Stimulated activated CD8-positive, alpha-beta memory T cell treated with anti-CD3 and anti-CD28 coated beads, Interleukin-15, amount 100 ng/mL, for 1 hour (primary cell): ENCODE data around the gene LPIN2.
A peak's percentile ranks its signal among the peaks of the same experiment; 100 is the strongest.
"Not testable (repeated sequence)": the region's sequence is repeated elsewhere in the genome, so short reads cannot be mapped to it uniquely, and the experiment has no call there.

Experiments
- DNase-seq: peaks from one replicate; pipeline ENCODE4 v3.0.0-alpha.2; 2020; ENCODE audit warnings: low read depth

LPIN2 gene

DNA sequence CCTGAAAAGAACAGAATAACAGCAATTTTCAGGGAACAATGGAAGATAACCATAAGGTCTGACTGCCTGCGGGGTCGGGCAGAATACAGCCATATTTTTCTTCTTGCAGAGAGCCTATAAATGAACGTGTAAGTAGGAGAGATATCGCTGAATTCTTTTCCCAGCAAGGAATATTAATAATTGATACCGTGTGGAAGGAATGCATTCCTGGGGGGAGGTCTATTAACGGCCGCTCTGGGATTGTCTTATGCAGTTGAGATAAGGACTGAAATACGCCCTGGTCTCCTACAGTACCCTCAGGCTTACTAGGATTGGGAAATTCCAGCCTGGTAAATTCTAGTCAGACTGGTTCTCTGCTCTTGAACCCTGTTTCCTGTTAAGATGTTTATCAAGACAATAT is 9.2 kb downstream of the LPIN2 start:
- not testable (repeated sequence) for DNase-seq

DNA sequence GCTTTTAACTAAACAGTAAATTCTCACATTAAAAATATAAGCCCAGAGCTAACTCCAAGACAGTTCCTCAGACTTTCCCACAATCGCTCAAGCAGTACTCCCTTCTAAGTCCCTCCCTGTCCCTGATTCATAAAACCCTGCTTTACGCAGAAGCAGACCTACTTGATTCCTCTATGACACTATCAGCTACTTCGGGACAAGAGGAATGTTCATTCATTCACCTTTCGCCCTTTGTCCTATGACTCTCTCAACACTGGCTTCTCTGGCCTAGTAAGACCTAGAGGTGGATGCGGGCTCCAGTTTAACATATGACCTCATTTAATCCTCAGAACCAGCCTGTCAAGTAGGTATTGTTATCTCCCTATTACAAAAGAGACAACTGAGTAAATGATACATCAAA is 10.2 kb downstream of the LPIN2 start:
- DNase-seq, result no peak

DNA sequence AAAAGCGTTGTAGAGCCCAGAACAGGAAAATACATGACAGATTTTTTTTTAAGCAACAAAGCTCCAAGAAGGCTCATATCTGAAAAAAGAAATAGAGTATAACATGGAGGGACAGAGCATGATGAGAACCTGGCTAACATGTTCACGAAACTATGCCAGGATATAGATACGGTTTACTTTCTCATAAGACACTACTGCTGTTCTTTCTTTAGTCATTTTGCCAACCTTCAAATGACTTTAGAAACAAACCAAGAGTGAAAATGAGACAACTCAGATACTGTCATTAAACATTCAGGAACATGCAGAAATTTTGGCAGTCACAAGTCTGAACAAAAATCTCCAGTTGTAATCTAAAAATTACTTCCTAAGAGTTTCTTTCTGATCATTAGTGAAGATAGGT is 14.3 kb downstream of the LPIN2 start:
- DNase-seq, result no peak

DNA sequence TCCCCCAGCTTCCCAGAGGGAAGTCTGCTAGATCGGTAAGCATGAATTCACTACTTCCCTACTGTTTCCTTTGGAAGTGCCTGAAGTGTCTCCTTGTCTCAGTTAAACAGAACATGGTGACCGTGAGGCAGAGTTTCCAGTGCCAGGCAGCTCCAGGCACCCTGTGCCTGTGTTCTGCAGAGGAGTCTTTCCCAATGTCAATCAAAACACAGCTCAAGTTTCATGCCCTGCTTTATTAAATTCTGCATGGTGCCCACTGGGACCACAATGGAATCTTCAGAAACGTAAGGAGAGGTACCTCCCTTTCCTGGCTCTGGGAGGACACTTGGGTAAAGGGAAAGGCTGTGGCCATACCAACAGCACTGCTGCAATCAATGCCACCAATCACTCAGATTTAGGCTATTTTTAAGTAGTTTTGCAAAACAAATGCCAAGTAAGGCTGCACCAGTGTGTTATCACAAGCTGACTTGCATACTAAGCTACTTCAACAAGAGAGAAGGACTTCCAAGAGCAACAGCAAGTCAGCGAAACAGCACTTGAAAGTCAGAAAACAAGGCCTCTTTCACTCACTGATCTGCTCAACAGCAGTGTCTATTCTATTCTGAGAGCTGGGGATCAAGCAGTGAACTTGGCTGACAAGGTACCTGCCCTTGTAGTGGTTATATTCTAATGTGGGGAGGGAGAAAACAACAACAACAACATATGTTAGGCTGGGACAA is 14.9 kb downstream of the LPIN2 start:
- DNase-seq, result no peak

DNA sequence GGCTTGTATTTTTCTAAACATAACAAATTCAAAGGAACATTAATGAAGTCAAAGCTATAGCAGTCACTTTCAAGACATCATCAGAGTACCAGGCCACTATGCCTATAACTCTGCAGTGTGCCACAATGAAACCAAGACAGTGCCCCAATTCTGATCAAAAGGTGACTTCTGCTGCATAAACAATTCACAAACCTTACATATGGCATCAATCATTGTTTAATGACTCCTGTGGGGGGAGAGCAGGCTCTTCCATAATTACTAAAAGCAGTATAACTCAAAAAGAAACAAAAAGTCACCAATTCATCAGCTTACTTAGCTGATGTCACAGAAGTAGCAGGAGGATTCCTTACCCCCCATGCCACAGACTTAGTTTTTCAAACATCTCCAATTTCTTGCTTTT is 15.5 kb downstream of the LPIN2 start:
- DNase-seq, result no peak

DNA sequence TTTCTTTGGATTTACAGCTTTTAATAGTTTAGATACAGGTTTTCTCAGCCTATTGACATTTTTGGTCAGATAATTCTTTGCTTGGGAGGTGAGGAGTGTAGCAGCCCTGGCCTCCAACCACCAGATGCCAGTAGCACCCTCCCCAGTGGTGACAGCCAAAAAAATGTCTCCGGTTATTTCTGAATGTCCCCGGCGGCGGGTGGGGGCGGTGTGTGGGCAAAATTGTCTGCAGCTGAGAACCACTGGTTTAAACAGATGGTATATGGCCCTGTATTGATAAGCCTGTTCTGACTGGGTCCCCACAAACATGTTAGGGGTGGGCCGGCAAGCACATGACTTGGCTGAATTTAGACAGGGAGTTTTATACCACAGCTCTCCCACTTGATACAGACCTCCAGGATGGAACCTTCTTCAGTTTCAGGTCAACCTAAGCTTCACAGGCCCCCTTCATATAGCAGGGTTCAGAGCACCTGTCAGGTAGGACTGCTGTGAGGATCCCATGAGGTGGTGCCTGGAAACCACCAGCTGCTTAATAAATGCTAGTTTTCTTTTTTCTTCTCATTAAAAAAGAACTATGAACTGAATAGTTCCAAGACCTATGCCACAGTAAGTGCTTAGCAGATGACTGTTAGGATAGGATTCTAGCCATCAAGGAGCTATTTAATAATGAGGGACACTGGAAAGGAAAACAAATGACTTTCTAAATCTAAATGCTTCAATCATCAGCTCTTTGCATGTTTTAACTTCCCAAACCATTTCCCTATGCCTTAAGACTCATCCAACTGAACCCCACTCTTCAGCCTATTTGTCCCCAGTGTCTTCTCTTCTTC is 18.1 kb downstream of the LPIN2 start:
- DNase-seq, result peak; percentile 49

DNA sequence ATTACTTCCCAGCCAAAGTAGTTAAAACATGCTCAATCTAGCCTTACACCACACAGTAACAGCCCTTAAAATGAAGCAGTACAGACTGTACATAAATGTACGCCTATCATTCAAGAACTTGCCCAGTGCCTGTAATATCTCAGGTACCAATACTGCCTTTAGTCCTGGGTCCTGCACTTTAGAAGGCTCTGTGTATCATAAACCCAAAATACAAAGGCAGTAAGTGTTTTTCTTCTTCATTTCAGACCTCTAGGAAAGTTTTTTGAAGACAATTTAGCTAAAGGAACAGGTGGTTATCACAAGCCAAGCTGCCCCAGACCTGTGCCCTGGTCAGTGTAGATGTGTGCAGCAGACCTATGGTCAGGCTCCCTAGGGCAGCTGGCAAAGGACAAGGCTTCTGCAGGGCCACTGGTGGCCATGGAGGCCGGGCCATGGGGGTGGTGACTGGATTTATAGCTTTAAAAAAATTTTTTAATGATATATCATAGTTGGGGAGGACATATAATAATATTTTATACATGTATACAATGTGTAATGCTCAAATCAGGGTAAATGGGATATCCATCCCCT is 18.8 kb downstream of the LPIN2 start:
- no peak for DNase-seq

DNA sequence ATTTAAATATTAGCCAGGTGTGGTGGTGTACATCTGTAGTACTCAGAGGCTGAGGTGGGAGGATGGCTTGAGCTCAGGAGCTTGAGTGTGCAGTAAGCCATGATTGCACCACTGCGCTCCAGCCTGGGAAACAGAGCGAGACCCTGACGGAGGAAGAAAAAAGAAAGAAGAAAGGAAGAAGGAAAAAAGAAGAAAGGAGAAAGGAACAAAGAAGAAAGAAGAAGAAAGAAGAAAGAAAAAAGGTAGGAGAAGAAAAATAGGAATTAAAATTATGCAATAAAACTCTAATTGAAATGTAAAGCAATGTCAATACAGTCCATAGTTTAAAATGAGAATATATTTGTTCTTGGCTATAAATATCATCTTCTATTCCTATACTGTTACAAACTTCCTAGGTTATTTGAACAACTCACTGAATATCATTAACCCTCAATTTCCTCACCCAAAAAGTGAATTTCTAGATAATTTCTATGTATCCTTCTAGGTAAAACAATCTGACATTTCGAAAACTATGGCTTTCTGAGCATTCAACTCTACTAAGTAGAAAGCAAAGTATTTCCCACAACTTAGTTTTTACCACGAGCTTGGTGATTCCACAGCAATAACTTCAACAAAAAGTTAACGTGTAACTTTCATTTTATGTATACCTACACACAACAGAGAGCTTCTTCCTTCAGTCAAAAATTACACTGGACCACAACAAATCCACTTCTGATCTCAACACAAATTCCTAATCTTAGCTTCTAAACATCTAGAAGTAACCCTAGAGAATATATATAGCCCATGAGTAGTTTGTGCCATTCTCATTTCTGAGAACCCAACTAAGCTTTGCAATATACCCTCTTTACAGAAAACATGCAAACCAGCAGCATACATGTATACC is 19.7 kb downstream of the LPIN2 start:
- DNase-seq, result no peak

DNA sequence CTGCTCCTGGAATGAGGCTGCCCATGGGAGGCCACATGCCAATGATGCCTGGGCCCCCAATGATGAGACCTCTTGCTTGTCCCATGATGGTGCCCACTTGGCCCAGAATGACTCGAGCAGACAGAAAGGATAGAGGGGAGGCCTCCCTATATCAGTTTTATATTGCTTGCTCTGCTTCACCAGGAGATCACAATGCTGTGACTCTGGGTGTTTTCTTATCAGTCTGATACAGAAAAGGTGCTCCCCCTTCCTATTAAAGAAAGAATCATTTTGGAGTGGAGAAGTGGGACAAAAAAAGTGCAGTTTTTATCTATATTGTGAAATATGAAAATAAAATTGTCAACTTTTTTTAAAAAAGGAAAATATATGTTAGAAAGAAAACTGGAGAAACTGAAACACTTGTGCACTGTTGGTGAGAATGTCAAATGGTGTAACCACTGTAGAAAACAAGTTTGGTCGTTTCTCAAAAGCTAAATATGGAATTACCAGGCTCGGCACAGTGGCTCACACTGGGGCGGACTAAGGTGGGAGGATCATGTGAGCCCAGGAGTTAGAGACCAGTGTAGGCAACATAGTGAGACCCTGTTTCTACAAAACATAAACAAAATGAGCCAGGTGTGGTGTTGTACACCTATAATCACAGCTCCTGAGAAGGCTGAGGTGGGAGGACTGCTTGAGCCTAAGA is 21.8 kb downstream of the LPIN2 start:
- no peak for DNase-seq

DNA sequence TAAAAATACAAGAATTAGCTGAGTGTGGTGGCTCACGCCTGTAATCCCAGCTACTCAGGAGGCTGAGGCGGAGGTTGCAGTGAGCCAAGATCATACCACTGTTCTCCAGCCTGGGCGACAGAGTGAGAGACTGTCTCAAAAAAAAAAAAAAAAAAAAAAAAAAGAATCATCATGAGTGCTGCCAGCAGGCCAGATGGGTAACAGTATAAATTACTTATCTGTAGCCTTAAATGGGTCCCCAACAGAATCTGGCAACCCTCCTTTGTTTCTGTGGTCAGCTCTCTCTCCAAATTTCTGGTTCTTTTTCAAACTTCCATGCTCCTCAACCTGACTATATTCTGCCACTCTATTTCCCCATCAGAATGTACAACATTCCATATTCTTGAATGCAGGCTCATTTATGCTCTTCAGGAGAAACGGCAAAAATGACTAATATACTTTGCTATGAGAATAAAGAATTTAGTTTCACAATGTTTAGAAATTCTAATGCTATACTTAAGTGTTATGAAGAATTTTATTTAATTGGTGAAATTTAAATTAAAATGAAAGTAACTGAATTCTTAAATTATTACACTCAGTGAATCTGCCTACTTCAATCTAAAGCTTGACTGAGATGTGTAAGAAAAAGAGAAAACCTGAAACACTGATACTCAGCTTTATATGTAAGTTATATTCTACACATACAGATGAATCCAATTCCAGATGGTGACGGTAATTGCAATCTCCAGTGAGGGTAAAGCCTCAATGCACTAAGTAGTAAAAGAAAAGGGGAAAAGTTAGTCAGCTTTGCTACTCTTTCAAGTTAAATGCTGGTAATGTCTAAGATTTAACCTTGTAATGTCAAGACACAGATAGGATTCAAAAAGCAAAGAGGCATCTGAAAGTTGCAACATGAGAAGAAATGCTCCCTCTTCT is 24.8 kb downstream of the LPIN2 start:
- no peak for DNase-seq

DNA sequence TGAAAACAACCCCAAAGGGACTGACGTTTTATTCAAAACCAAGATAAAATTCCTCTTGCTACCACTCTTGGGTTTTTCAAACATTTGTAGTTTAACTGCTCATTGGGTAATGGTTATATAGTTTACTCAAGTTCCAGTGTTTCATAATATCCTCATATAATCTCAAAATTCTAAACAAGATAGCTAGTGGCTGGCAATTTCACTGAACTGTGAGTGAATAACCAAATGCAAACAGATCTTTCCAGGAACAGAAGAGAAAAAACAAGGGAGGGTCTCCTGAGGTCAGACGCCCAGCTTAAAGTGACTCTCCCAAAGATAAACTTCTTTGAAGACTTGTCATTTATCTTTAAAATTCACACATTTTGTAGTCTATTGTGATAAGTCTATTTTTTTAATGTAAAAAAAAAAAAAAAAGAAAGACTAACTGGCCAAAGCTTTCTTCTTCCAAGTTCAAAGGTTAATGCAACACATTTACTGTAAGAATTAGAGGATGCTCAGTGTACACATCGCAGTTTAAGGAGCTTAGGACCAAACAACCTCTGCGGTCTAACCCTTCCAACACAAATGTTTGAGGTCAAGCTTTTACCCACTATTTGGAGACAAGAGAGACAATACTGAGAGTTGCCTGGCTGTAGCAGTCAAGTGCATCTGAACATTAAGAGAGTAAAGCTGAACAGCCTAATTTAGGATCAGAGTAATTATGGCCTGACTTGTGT is 26.6 kb downstream of the LPIN2 start:
- no peak for DNase-seq

DNA sequence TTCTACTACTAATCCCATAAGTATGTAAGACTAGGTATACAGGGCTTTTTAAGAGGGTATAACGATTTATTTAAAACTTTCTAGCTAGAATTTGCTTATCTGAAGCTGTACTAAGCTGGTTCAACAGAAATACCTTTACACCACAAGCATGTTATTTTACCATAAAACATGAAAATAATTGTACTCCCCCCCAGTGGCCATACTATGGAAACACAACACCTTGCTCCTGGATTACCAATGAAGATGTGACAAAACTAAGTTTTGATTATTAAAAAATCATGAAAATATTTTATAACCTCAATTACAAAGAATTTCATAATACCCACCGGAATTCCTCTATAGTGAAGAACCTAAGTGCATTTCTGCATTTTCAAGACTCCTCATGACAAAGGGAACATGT is 27.3 kb downstream of the LPIN2 start:
- DNase-seq, result no peak

DNA sequence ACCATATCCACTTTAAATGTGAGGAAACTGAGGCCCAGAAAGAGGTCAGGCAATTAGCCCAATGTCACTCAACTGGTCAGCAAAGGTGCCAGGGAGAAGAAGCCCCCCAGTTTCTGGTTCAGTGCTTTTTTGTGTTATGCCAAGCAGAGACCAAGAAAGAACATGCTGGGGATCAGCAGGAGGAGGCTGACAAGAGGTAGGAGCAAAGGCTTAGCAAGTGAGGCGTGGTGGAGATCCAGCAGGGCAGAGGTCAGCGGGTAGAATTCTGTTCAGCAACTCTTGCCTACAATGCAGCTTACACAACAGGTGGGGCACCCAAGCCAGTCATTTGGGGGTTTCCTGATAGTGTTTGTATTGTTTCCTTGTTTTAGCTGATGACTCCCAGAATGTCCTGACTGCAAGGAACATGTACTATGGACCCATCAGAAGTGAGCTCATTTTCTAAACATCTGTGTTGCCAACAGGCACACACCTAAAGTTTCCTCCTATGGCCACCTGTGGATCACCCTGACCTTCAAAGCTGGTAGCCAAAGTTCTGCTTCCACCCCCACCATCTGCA is 28.2 kb downstream of the LPIN2 start:
- DNase-seq, result no peak

DNA sequence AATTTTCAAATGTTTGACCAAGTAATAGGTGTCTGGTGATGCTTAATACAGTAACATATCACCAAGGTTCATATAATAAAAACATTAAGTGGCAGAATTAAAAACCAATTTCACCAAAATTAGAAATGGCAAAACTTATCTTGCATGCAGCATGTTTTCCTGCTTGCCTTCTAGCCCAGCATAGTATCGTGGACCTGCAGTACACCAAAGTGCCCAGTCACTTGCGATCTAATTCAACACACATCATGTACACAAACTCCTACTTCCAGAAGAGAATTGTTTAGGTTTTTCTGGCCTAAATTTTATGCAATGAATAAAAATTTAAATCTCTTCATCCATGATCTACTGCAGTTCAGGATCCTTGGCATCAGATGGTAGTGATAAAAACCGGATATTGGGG is 28.9 kb downstream of the LPIN2 start:
- DNase-seq, result no peak

DNA sequence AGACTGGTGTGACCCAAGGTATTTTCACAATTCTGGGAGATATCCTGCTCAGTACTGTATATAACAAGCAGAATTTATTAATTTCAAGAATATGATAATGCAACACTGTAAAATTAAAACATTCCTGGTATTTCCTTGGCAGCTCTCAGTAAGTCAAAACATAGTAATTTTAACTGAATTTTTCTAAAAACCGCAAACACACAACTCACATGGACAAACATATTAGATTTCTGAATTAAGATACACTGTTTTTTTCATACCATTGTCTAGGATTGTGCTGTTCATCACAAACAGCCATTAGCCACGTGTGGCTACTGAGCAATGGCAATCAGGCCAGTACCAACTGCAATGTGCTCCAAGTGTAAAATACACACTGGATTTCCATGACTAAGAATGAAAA is 29.6 kb downstream of the LPIN2 start:
- DNase-seq, result no peak

DNA sequence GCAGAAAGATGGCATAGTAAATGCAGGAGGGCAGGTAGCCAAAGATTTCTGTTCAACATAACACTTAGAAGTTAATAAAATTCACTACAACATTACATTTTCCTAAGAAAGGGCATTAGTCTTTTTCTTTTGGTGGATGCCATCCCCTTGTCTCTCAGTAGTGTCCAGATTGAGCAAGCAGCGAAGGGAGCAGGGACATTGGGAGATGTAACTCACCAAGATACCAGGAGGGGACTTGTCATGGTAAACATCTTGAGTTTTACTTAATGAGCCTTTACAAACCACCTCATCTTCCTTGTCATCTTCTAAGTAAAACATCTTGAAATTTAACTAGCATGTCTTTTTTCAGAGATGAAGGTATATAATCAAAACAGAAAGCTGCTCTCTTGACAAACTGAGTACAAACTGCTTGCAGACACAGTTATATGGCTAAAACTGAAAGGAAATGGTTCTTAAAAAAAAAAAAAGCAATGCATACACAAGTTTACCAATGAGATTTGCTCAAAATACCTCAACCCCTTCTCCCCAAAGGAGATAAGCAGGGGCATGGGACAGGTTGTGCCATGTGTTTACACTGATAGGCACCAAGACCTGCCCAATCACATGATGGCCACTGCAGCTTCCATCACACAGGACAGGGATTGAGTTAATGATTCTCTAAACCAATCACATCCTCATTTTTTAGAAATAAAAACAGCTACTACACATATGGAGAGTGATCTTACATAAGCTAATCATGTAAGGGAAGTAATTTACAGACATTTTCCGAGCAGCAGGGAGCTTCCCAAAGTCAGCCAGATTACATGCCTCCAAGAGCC is 30.3 kb downstream of the LPIN2 start:
- DNase-seq, result no peak

DNA sequence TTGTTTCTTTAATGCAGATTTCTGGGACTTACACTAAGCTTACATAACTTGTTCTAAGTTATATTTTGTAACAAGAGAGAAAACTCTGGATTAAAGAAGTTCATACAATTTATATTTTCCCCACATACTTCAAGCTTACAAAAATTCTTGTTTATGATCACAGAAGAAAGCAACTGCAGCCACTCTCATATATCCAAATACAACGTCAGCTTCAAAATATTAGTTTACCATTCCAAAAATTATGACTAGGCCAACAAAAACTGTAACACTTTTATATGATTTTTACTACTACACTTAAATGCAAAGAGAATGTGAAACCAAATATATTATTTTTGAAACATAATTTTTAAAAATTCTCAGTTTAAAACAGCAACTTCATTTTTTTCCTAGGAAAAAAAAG is 30.9 kb downstream of the LPIN2 start:
- DNase-seq, result no peak

DNA sequence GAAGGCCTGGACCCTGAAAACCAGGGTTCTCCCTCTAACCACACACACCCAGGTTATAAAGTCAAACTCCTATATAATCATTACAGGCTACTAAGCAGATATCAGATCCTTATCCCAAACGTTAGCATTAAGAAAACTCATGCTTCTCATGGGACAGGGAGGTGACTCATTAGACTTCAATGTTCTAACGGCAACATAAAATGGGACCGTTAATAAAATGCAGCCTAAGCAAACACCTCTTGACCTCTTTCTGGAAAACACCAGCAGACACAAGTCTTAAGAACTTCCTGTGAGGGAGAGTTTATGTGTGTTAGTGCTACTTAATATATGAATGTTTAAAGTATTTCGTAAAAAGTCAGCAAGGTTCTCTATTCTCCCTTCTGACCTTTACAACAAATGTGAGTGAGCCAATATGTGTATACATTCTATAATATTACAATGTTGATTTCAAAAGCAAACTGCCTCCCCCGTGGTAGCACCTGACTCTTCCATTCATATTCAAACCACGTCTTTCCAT is 31.7 kb downstream of the LPIN2 start:
- no peak for DNase-seq
